NCI-H1092 (cell line): ENCODE results near the gene NSD1.

Experiments used
- DNase-seq: peaks from one replicate; lab custom pipeline; 2025; lab: John Stamatoyannopoulos, UW

Gene NSD1

DNA sequence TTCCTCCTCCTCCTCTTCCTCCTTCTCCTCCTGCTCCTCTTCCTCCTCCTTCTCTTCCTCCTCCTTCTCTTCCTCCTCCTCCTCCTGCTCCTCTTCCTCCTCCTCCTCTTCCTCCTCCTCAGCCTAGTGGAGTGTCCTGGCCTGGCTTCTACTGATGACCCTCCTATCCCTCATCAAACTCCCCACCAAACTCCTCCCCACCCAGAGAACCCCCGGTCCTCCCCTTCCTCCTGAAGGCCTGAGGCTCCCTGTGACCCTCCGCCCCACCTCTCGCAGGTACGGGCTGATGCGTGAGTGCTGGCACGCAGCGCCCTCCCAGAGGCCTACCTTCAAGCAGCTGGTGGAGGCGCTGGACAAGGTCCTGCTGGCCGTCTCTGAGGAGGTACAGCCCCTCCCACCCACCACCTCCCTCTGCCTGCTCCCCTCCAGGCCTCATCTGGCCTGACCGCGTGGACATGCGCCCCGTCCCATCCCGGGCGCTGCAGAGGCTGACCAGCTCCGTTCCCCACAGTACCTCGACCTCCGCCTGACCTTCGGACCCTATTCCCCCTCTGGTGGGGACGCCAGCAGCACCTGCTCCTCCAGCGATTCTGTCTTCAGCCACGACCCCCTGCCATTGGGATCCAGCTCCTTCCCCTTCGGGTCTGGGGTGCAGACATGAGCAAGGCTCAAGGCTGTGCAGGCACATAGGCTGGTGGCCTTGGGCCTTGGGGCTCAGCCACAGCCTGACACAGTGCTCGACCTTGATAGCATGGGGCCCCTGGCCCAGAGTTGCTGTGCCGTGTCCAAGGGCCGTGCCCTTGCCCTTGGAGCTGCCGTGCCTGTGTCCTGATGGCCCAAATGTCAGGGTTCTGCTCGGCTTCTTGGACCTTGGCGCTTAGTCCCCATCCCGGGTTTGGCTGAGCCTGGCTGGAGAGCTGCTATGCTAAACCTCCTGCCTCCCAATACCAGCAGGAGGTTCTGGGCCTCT, 36.3 kb upstream of the NSD1 start:
- no peak for DNase-seq

DNA sequence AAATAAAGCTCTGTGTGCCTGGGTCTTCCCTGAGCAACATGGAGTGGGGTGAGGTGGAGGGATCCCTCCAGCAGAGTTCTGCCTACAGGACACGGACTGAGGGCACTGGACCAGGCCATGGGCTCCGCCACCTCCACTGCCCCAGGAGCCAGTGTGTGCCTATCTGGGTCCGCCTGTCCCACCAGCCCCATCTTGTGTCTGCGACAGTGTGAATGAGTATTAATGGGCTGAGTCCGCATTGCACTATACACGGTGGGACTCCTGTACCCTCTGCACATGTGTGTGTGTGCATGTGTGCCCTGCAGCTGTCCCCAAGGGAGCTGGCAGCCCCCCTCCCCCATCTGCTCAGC, 35.5 kb upstream of the NSD1 start:
- no peak for DNase-seq

- DNase-seq = no peak
Measured at GRCh38 chr5:177098470-177099141, 35.0 kb upstream of the NSD1 start.

- DNase-seq = no peak
Measured at GRCh38 chr5:177099422-177100093, 34.0 kb upstream of the NSD1 start.

DNA sequence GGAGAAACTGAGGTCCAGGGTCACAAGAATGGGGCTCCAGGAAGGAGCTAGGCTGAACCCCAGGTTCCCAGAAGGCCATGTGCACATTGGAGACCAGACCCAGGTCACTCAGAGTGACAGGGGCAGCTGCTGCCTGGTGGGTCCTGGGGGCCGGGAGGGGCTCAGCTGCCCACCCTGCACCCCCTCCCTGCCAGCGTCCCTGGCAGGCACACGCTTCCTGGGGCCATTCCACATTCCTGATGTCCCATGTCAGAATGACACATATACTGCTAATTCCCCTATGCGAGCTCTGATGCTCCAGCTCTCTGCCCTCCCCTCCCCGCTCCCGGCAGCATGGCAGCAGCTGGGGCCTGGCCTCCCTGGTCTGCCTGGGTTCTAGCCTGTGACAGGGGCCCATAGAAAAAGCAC, 32.9 kb upstream of the NSD1 start:
- no peak for DNase-seq

GRCh38 chr5:177103523-177104253, 29.9 kb upstream of the NSD1 start:
- DNase-seq = no peak

DNA sequence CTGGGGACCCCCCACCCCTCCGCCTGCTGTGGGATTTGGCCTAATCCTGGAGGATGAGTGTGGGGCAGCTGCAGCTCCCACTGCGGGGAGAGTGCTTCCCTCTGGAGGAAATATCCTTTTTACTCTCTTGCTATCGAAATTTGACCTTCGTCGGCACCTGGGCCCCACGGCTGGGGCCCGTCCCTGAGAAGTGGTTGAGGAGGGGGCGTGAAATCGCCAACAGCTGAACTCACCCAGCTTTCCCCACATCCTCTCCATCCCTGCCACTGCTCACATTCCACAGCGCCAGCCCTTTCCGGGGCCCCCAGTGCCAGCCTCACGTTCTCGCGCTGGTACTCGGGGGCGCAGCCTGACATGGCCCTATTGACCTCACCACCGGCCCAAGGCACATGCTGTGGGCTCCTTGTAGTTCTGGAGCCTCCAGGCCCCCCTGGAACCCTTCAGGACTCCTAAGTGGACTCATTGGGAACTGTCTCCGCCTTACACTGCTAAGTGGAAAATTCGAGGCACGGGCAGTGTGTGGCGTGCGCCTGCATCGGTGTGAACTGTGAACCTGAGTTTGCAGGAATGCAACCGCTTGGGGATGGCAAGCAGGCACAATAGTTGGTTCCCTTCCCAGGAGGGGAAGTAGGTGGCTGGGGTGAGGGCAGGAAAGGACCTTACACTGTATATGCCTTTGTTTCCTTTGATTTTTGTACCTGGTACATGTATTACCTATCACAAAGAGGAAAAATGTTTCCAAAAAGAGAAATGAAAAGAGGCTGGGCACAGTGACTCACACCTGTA, 27.7 kb upstream of the NSD1 start:
- DNase-seq = no peak

DNA sequence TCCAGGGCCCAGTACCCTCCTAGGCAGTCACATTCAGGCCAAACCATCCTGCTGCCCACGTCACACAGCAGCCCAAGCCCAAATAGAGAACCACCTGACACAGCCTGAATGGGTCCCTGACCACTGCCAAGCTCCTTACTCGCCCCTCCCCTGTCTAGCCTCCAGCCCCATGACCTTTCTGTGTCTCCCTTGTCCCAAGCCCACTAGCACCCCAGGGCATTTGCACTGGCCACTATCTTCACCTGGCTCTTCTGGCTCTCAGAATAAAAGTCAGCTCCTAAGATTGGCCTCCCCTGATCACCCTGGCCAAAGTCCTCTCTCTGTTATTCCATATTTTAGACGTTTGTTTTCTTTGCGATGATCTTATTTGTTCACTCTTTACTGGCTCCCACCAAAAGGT, 26.4 kb upstream of the NSD1 start:
- DNase-seq = no peak

DNA sequence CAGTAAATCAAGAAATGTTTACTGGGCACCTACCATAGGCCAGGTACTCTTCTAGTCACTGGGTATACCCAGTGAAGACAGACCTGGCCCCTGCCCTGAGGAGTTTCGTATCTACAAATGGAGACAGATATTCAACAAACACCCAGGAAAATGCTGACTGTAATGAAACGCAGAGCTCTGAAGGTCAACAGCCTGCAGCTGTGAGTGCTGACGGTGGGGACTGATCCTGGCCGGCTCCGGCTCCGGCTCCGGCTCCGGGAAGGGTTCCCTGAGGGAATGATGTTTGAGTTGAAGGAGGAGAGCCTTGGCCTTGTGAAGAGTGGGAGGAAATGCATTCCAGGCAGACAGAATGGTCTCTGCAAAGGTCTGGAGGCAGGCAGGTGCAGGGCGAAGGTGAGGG, 23.8 kb upstream of the NSD1 start:
- DNase-seq = no peak

GRCh38 chr5:177111720-177112394, 21.7 kb upstream of the NSD1 start:
- DNase-seq = peak; percentile 17

GRCh38 chr5:177112589-177113220, 20.9 kb upstream of the NSD1 start:
- no peak for DNase-seq

GRCh38 chr5:177113566-177114424, 19.8 kb upstream of the NSD1 start:
- peak; percentile 26 for DNase-seq

DNA sequence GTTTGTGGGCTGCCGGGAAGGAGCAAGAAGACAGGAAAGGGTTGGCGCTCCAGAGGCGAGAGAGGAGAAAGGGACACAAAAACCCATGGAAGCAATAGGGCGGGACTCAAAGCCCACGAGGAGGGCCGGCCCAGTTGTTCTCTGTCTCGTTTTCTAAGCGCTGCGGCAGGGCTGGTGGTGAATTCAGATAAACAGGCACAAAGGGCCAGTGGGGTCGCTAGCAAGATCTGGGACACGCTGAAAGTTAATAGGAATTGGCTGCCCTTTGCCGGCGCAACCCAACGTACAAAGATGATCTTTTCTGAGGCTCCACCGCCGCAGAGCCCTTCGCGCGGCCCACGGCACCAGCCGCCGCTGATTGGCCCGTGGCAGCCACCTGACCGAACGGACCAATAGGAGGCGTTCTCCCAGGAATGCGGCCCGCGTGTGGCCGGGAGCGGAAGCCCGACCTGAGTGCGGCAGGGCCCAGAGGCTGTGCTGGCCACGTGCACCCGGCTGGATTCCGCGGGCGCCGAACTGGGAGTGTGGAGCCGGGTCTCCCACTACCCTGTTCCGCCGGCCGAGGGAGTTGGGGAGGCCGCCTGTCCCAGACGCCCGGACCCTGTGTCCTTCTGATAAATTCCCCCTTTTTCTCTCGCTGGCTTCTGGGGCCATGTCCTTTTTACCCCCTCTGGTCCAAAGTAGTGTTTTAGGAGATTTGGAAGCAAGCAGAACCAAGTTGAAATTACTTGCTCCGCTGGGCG, 16.8 kb upstream of the NSD1 start:
- DNase-seq = no peak

DNA sequence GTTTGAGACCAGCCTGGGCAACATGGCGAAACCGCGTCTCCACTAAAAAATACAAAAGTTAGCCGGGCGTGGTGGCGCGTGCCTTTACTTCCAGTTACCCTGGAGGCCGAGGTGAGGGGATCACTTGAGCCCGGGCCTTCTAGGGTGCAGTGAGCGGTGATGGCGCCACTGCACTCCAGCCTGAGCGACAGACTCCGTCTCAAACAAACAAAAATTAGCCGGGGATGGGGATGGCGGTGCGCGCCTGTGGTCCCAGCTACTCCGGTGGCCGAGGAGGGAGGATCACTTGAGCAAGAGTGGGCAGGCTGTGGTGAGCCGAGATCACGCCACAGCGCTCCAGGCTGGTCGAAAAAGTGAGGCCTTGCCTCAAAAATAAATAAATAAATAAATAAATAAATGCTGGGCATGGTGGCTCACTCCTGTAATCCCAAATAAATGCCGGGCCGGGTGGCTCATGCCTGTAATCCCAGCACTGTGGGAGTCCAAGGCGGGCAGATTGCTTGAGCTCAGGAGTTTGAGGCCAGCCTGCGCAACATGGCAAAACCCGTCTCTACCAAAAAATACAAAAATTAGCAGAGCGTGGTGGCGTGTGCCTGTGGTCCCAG, 16.0 kb upstream of the NSD1 start:
- no peak for DNase-seq

- no peak for DNase-seq
Measured at GRCh38 chr5:177122566-177122965, 11.0 kb upstream of the NSD1 start.

GRCh38 chr5:177123789-177124485, 9.6 kb upstream of the NSD1 start:
- DNase-seq = no peak

- no peak for DNase-seq
Measured at GRCh38 chr5:177124486-177124991, 9.0 kb upstream of the NSD1 start.
